PC-3 (cell line): ENCODE results near the gene KRT7. TPM values are rescaled to one million over a fixed set of nuclear protein-coding genes. Genes with fewer than 3 reads are reported as not detected.
A peak's percentile ranks its signal among the peaks of the same experiment; 100 is the strongest.
"Not testable (repeated sequence)": the region's sequence is repeated elsewhere in the genome, so short reads cannot be mapped to it uniquely, and the experiment has no call there.

Source experiments
- ATAC-seq: fragments of 200-7000 bp; cut with Tn5 transposase; 2 replicates; pipeline ENCODE4 v1.9.1; 2020; ENCODE audit warnings: mild to moderate bottlenecking, moderate library complexity
- BruUV-seq: library from RNA; stranded (reverse); fragments of 400-500 nt; replicated peaks from 2 replicates; lab custom pipeline; 2021; lab: Mats Ljungman, UMichigan
- CTCF ChIA-PET: fragments of 300-600 bp; sonication (Branson Sonifier 250); formaldehyde crosslinking; loops from one replicate; lab custom pipeline; 2022; ENCODE audit warnings: antibody characterized with exemption; lab: Charles Lee
- POLR2A ChIA-PET: fragments of 300-600 bp; sonication (Branson Sonifier 250); formaldehyde crosslinking; loops from one replicate; lab custom pipeline; 2022; ENCODE audit warnings: antibody characterized with exemption; ENCODE audit not compliant: unreplicated experiment; lab: Charles Lee
- DNase-seq: peaks from one replicate; pipeline ENCODE4 v3.0.0-alpha.2; 2015
- H2AFZ ChIP-seq: fragments of 300-600 bp; sonication (generic); 2 replicates; pipeline ENCODE4 v1.6.0; 2016; ENCODE audit warnings: antibody characterized with exemption, low read length
- H3F3A ChIP-seq: fragments of 300-600 bp; sonication (generic); one replicate; pipeline ENCODE4 v1.6.0; 2017; ENCODE audit warnings: antibody characterized with exemption, low read length, control low read depth, mild to moderate bottlenecking; ENCODE audit not compliant: unreplicated experiment
- H3K27ac ChIP-seq: fragments of 300-600 bp; sonication (generic); 2 replicates; pipeline ENCODE4 v1.5.1; 2016; ENCODE audit warnings: mild to moderate bottlenecking, low read length
- H3K27me3 ChIP-seq: fragments of 300-600 bp; sonication (generic); 2 replicates; pipeline ENCODE4 v1.6.1; 2016; ENCODE audit warnings: low read length, mixed read lengths
- H3K36me3 ChIP-seq: fragments of 300-600 bp; sonication (generic); 2 replicates; pipeline ENCODE4 v1.6.1; 2016; ENCODE audit warnings: low read depth, mixed run types, low read length, mixed read lengths
- H3K4me1 ChIP-seq: fragments of 300-600 bp; sonication (generic); 2 replicates; pipeline ENCODE4 v1.5.1; 2016; ENCODE audit warnings: low read length; ENCODE audit not compliant: insufficient read depth
- H3K4me2 ChIP-seq: fragments of 300-600 bp; sonication (generic); 2 replicates; pipeline ENCODE4 v1.6.0; 2016; ENCODE audit warnings: low read length
- H3K4me3 ChIP-seq: fragments of 300-600 bp; sonication (generic); 2 replicates; pipeline ENCODE4 v1.5.1; 2016; ENCODE audit warnings: mild to moderate bottlenecking, low read length, mixed read lengths
- H3K79me2 ChIP-seq: fragments of 300-600 bp; sonication (generic); 2 replicates; pipeline ENCODE4 v1.6.1; 2017; ENCODE audit warnings: low read length, mixed read lengths
- H3K9ac ChIP-seq: fragments of 300-600 bp; sonication (generic); 2 replicates; pipeline ENCODE4 v1.6.0; 2016; ENCODE audit warnings: mild to moderate bottlenecking, low read length
- H3K9me2 ChIP-seq: fragments of 300-600 bp; sonication (generic); replicated peaks from 2 replicates; pipeline ENCODE4 v1.6.1; 2016; ENCODE audit warnings: mixed run types, low read length, mixed read lengths
- H3K9me3 ChIP-seq: fragments of 300-600 bp; sonication (generic); 2 replicates; pipeline ENCODE4 v1.6.1; 2016; ENCODE audit warnings: low read length, mixed read lengths
- H4K20me1 ChIP-seq: fragments of 300-600 bp; sonication (generic); 2 replicates; pipeline ENCODE4 v1.6.1; 2016; ENCODE audit warnings: low read length, mixed read lengths
- CTCF ChIP-seq: fragments of 300-600 bp; sonication (generic); conservative IDR thresholded peaks from 2 replicates; pipeline ENCODE4 v1.5.1; 2017; ENCODE audit warnings: antibody characterized with exemption, low read depth, mild to moderate bottlenecking, low read length
- EZH2 ChIP-seq: fragments of 300-600 bp; sonication (generic); IDR thresholded peaks from one replicate; pipeline ENCODE4 v1.6.1; 2017; ENCODE audit warnings: antibody characterized with exemption, mild to moderate bottlenecking, low read length; ENCODE audit not compliant: unreplicated experiment
- EZH2phosphoT487 ChIP-seq: fragments of 300-600 bp; sonication (generic); IDR thresholded peaks from 2 replicates; pipeline ENCODE4 v1.6.1; 2018; ENCODE audit warnings: mild to moderate bottlenecking, antibody characterized with exemption, low read length, borderline replicate concordance
- intact Hi-C: fragments of 100-400 bp; cut with micrococcal nuclease; formaldehyde crosslinking; loops from 2 replicates; pipeline ENCODE4 v1.9.0; 2023
- total RNA-seq: library from RNA; depleted of rRNA; stranded (reverse); fragments of >200 nt; gene quantifications from 2 replicates; pipeline ENCODE4 v1.2.3, GENCODE V29; 2014

KRT7 gene
- total RNA-seq, 1 experiment from 2014 or later, result 2,144 TPM

- Histone ChIP-seq H3K27me3 (no peaks in the 10 kb centered on the region), H3K4me1 (peaks cover 88% of the 10 kb centered on the region), H3K4me3 (no peak overlapping the region), H3K9me2 (no peaks in the 10 kb centered on the region), H3K9ac (no peak overlapping the region), H3K27ac (peak overlapping the region; percentile 91), H3K9me3 (no peaks in the 10 kb centered on the region), H3F3A (peaks cover 30% of the 10 kb centered on the region), H3K79me2 (peaks cover 41% of the 10 kb centered on the region), H3K36me3 (peaks cover 78% of the 10 kb centered on the region), H2AFZ (no peak overlapping the region), H3K4me2 (peak overlapping the region; percentile 27; the same call in 1 of the 2 replicates), H4K20me1 (peaks cover 30% of the 10 kb centered on the region)
- intact Hi-C loops, result no loop called here
- ATAC-seq (no peak), DNase-seq (peak; percentile 17)
- TF ChIP-seq CTCF (no peak), EZH2phosphoT487 (no peak), EZH2 (no peak)
- no TSS peak for BruUV-seq
- POLR2A ChIA-PET, result interaction anchor here (0.6 to 1.3 kb wide), 2 partner anchors 39 to 94 kb away, joined by 3 to 8 read pairs; no protein-coding TSS in a partner anchor
- CTCF ChIA-PET, result no interaction called here
Observed at GRCh38 chr12:52238916-52239646, 6.0 kb downstream of the KRT7 start.

GRCh38 chr12:52239767-52240166, 6.7 kb downstream of the KRT7 start:
- no peak overlapping the region for H3K9ac ChIP-seq
- peaks cover 23% of the 10 kb centered on the region for H4K20me1 ChIP-seq
- H3F3A ChIP-seq, result peaks cover 30% of the 10 kb centered on the region
- H3K4me3 ChIP-seq, result no peak overlapping the region
- H2AFZ ChIP-seq, result no peak overlapping the region
- ChIA-PET POLR2A (interaction anchor here (0.6 kb wide), 1 partner anchor 95 kb away, joined by 3 read pairs; no protein-coding TSS in a partner anchor), CTCF (no interaction called here)
- H3K36me3 ChIP-seq, result peaks cover 71% of the 10 kb centered on the region
- intact Hi-C loops, result no loop called here
- no peaks in the 10 kb centered on the region for H3K9me3 ChIP-seq
- H3K9me2 ChIP-seq, result no peaks in the 10 kb centered on the region
- TF ChIP-seq CTCF, result no peak
- TF ChIP-seq EZH2, result no peak
- TF ChIP-seq EZH2phosphoT487, result no peak
- H3K27me3 ChIP-seq, result no peaks in the 10 kb centered on the region
- DNase-seq, result peak; percentile 2
- no TSS peak for BruUV-seq
- peaks cover 91% of the 10 kb centered on the region for H3K4me1 ChIP-seq
- ATAC-seq, result no peak
- H3K27ac ChIP-seq, result peak overlapping the region; percentile 91
- no peak overlapping the region for H3K4me2 ChIP-seq
- H3K79me2 ChIP-seq, result peaks cover 37% of the 10 kb centered on the region

GRCh38 chr12:52240247-52240646, 7.2 kb downstream of the KRT7 start:
- Histone ChIP-seq H3K27ac (peak overlapping the region; percentile 91), H3K36me3 (peaks cover 67% of the 10 kb centered on the region)

More at GRCh38 chr12:52240247-52240646, 7.2 kb downstream of the KRT7 start:
- ATAC-seq, H3K27me3 ChIP-seq, H2AFZ ChIP-seq, POLR2A ChIA-PET, CTCF ChIA-PET, H3K9ac ChIP-seq, H3K4me3 ChIP-seq, H3K9me2 ChIP-seq, H3K9me3 ChIP-seq, DNase-seq, H3K4me2 ChIP-seq, intact Hi-C loops, BruUV-seq: not testable (repeated sequence)
- Histone ChIP-seq H4K20me1 (peaks cover 18% of the 10 kb centered on the region), H3K79me2 (peaks cover 32% of the 10 kb centered on the region), H3K4me1 (peaks cover 91% of the 10 kb centered on the region), H3F3A (peaks cover 26% of the 10 kb centered on the region)
